Measurements from ENCODE around the gene GATAD2B.

GATAD2B gene

DNA sequence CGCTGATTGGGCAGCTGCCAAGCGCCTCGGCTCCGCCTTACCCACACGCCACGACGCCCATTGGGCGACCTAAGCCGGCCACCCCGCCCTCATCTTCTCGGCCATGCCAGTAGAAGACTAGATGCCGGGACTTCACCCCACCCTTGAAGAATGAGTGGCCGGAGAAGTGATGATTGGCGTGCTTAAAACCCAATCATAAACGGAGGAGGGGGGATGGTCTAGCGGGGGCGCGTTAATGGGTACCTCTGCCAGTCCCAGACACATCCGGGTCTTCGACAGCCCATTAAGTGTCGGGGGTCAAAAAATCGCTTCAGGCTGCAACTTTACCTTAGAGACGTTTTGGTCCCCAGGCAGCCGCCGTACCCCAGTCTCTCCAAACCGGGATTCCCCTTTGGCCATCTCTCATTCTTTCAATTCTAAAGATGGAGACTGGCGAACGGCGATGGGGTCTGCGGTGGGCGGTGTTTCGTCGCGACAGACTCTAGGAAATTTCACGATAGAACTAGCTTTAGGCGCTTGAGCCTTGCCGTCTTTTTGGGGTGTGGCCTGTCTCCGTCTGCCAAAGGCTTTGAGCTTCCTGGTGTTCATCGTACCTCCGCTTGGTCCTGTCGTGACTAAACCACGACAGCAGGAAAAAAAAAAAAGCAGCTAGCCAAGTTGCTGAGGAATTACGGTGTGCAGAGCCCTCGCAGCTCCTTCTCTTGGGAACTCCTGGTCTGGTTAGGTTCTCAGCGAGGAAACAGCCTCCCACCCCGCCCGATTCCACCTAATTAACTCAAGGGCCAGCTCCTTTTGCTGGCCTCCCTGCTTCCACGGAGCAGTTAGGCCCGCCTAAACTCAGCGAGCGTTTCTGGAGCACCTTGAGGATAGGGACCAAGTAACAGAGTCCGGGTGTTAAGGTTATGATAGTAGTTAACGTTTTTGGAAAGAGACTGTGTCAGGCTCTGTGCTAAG, at the start of gene GATAD2B:
GATAD2B (minus strand) TSS at position 1 of the 954 bp plus-strand sequence. CDS start 94,625 bp downstream, outside the sequence.
- DNase-seq = peak; percentile 99

DNA sequence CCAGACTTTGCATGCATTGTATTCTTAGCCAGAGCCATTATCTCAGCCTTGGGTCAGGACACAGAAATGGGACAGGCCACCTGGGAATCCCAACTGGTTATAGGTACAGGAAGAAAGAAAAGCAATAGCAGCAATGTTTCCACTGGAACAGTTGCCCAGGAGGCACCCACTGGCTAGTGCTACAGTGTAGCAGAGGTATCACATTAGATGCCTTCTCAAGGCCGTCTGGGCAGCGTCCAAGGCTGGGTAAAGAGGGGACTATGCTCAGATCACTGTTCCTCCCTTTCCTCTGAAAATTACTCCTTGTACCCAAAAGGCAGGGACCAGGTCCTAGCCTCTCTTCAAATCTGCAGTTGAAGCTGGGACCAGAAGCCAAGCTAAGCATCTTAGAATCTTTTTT, 47.6 kb upstream of the GATAD2B start:
- no peak for DNase-seq

DNA sequence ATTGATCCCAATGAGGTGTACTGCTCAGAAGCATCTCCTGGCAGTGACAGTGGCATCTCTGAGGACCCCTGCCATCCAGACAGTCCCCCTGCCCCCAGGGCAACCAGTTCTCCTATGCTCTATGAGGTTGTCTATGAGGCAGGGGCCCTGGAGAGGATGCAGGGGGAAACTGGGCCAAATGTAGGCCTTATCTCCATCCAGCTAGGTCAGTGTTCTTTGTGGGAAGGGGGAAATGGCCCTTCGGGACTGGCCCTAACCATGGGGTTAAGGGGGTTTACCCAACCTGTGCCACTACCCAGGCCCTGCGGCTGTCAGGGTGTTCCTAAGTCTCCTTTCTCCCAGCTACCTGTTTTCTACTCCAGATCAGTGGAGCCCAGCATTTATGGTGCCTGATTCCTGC, 46.2 kb upstream of the GATAD2B start:
- no peak for DNase-seq

DNA sequence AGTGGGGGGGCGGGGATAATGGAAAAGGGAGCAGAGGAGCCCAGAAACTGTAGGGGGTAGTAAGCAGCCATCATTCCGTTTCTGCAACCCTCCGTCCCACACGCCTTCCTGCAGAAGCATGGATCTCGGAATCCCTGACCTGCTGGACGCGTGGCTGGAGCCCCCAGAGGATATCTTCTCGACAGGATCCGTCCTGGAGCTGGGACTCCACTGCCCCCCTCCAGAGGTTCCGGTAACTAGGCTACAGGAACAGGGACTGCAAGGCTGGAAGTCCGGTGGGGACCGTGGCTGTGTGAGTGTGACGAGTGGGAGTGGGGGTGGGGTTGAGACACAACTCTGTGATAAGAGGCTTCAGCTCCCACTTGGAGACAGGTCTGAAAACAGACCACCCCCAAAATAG, 45.6 kb upstream of the GATAD2B start:
- peak; percentile 50 for DNase-seq

DNA sequence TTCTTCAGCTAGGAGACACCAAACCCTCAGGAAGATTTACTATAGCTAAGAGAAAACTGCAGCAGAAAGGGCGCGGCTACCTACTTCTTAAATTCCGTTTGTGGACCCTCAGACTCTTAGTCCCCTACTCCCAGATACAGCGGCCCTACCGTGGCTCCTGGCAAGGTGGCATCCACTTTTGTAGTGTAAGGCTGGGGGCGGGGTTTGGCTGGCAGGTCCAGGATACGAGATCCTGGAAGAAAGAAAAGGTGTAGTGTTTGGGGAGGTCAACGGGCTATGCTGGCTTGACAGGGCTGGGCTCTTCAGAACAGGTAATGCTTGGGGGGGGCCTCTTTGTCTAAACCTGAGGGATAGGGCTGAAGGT, 45.2 kb upstream of the GATAD2B start:
- no peak for DNase-seq

DNA sequence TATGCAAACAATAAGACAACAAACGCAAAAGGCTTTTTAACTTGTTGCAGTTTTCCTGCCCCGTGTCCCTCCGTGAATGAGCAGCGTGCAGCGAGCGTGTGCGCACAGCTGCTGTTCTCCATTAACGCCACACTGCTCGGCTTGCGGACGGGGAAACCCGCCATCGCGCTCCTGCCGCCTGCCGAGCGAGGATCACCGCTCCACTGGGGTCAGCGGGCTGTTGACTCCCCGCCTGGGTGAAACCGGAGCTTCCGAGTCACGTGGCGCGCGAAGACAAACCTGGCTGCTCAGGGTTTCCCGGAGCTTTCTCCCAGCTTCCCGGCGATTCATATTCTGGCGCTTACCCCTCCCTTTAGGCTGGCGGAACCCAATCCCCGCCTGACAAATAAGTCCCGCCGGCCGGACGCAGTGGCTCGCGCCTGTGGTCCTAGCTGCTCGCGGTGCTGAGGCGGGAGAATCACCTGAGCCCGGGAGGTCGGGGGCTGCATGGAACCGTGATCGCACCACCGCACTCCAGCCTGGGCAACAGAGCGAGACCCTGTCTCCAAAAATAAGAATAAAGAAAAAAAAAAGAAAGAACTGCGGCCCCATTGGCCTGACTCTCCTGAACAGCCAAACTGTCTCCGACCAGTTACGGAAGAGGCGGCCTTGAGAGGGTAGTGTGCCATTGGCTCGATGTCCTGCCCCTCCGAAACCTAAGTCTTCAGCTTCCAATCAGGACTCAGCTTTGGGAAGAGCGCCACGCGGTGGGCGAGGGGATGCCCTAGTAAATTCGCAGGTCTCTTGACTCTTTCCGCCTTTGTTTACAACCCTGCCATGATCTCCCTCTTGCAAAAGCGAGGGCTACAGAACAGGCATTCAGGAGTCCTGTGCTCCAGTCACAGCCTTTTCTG, 44.6 kb upstream of the GATAD2B start, which contains the start of gene CREB3L4:
CREB3L4 (plus strand) TSS at position 796 of the 893 bp plus-strand sequence. CDS start 624 bp downstream, outside the sequence.
- DNase-seq = peak; percentile 97

DNA sequence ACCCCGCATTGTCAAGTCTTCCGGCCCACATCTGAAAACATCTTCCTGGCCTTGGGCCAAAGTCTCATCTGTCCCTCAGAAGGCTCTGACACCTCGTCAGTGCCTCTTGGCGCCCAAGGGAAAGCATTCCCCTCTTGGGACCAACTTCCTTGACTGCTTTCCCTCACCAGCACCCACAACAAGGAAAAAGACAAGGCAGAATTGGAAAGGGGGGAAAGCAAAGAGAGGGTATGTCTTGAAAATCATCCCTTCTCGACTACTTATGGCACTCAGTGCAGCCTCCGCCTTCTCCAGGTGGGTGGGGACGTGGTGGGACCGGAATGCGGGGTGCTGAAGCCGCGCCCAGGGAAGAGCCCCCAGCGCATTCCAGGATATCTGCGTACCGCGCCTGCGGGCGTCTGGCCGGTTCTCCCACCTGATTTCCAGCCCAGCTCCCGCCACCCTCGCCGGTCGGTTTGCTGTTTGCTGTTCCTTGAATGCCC, 41.1 kb upstream of the GATAD2B start:
- no peak for DNase-seq

DNA sequence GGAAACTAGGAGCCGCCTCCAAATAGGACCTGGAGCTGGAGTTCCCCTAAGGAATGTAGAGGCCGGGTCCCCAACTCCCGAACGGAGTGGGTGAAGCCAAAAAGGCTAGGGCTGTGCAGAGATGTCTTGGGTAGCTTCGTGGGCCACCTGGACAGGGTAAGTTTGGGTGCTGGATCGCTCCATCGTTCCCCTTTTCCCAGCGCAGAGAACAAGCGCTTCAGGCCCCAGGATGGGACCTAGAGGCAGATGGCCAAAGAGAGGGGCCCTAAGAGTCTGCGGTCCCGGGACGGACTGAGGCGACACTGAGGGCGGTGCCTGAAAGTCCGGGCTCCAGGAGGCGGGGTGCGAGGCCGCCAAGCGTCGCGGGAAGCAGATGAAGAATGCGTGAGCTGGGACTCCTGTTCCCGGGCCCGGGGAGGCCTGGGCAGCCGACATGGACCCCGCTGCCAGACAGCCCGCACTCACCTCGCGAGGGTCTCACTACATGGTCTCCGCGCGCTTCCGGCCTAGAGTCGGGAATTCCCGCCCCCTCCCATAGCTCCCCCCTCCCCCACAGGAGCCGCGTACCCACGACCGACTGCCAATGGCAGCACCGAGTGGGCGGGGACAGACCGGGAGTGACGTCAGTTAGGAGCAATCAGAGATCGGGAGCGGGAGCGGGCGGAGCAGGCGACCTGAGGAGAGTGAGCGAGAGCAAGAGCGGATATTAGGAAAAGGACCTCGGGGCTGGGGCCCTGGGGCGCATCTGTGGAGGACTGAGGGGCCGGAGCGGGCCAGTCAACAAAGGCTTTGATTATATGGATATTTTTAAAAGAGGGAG, 40.5 kb upstream of the GATAD2B start, which contains the start of gene SLC39A1:
SLC39A1 (minus strand) TSS at position 508 of the 820 bp plus-strand sequence. CDS start 822 bp downstream, outside the sequence.
- peak; percentile 95 for DNase-seq

DNA sequence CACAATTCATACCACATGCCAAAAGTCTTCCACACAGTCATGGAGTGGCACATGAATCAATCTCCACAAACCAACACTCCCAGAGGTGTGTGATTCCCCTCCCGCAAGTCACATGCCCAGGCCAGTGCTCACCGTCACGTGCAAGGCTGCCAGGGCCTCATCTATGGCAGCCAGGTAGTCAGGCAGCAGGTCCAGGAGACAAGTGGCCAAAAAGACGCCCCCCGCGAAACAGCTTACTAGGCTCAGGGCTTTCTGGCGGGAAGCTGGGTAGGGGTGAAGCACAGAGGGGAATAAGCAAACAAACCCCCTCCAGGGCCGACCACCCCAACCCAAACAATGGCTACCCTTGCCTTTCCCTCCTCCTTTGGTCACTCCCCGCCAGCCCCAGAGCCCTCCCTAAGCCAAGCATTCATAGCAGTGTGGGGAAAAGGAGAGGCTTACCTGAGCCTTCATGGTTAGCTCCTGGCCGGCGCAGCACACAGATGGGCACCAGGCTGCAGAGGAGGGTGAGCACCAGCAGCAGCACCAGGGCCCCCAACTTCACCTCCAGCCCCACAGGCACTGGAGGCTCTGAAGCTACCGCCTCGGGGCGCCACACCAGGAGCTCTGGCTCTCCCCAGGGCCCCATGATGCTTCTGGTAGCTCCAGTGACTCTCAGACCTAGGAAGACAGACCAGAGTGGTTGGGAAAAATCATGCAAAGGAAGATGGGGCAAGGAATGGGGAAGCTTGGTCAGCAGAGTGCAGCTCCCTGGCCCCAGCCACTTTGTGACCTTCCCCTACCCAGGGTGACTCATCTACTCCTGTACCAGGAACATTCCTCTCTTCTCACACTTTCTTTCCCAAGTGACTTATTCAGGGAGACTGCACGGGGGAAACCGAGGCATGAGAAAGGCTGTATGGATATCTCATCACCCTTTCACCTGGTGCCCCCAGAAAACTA, 39.6 kb upstream of the GATAD2B start:
- no peak for DNase-seq

DNA sequence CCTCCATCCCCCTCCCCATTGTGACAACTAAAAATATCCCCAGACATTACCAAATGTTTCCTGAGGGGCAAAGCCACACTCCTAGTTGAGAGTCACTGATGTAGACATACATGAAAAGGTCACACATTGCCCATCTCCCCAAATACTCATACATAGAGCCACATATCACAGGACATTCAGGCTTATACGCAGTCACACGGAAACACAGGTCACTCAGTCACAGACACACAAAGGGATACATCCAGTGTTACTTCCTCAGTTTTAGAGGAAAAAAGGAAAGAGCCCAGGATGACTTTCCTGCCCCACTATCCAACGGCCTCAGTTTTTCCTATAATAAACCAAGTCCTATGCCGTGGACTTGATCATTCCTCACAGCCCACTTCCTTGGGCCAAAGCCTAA, 38.6 kb upstream of the GATAD2B start:
- no peak for DNase-seq

DNA sequence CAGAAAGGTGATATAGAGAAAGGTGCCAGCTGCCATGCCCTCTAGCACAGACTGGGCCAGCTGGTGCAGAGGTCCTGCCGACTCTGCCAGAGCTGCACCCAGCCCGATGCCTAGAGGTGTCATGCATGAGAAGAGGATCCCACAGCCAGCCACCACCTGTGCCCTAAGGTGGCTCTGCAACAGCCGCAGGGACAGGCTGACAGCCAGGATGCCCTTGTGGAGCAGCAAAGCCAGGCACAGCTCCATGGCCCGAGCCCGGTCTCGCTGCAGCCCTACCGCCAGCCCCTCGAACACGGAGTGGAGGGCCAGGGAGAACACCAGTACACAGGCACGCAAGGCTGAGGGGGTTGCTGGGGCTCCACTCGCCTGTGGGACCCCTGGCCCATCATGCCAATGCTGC, 37.4 kb upstream of the GATAD2B start:
- no peak for DNase-seq

DNA sequence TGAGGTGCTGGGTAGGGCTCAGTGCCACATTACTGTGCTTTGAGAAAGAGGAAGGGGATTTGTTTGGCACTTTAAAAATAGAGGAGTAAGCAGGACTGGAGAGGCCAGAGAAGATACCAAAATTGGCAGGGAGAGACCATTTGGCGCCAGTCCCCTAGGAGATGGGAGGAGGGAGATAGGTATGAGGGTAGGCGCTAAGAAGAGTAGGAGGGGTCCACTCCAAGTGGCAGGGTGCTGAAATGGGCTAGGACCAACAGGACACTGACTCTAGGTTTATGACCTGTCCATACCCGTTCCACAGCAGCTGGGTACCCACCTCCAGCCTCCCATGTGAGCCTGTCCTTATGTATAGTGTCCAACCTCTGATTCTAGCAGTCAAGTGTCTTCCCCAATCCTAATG, 36.7 kb upstream of the GATAD2B start:
- DNase-seq = no peak

DNA sequence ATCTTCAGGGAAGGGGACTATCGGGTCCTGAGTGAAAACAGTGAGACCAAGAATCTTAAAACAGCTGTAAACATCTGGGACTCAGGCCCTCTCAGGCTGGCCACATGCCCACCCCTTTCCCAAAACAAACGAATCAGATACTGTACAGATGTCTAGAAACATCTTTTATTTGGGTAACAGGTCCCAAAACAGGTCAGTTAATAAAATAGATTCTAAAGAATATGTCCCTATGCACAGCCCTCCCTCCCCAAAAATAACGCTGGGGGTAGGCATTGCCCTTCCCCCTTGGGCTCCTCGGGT, 36.1 kb upstream of the GATAD2B start:
- DNase-seq = no peak

DNA sequence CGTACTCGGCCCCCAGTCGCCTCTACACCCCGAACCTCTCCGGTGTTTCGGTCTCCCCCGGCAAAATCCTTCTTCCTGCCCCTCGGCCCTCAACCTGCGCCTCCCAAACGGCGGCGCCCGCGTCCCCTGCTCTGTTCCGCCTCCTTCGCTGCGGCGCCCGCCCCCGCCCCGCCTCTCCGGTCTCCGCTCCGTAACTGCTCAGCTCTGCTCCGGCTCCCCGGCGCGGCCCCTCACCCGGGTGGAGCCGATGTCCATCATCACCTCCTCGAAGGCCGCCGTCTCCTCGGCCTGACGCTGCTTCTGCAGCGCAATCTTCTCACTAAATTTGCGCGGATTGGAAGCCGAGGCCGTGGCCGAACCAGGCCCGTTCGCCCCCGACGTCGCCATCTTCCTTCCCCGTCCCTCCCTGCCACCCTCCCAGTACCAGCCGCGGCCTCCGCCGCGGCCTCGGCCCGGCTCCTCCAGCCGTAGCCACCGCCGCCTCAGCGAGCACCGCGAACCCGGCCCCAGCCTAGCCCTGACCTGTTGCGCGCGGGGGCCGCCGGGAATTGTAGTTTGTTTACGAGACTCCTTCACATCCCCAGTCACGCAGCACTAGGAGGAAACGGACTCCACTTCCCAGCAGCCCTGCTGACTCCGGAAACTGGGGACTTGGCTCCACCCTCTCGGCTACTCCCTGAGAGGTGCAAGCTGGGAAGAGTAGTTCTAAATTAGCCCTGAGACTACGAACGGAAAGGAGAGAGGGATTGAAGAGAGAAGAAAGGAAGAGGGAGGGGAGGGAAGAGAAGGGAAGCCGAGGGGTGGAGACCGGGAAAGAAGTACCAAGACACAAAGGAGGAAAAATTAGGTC, 35.6 kb upstream of the GATAD2B start, which contains the start of gene CRTC2:
CRTC2 (minus strand) TSS at position 502 of the 850 bp plus-strand sequence; CDS start at position 387, 115 bp downstream.
- DNase-seq = peak; percentile 100

DNA sequence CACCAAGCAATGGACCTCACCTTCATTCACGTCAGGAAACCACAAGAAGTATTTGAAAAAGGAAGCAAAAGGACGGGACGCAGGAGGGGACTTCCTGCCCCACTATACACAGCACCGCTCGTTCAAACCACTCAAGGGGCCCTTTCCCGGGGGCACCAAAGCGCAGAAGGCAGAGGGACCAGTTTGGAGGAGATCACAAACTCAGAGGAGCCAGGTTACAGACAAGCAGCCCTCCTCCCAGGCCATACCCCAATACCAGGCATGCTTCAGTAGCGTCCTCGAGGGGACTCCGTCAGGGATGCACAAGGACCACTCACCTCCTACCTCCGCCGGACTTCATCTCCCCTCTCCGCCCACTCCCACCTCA, 35.0 kb upstream of the GATAD2B start:
- DNase-seq = no peak

DNA sequence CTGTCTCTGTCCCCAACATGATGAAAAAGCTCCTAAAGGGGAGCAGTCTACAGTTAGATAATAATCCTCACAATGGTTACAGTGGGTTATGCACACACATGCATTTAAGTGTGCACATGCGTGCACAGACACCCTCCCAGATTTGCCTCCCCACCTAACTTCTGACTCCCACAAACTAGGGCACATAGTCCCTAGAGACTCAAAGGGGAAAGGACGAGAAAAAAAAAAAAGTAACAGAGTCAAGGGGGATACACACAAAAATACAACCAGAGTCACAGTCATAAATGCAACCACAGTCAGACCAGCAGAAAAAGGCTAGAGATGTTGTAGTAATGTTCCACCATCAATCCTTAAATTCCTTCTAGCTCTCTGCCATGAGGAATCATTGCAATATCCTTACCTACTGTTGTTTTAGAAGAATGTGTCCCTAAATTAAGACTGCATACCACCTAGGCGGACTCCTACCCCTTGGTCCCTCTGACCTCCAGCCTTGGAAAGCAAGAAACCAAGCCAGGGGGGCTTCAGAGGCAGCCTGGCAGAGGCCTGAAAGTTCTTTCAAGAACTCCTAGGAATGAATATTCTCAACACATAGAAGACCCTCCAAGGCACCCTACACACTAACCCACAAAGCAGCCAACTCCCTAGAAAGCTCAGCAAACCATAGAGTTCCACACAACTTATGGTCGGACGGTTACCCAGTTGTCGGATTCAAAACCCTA, 34.4 kb upstream of the GATAD2B start:
- no peak for DNase-seq

DNA sequence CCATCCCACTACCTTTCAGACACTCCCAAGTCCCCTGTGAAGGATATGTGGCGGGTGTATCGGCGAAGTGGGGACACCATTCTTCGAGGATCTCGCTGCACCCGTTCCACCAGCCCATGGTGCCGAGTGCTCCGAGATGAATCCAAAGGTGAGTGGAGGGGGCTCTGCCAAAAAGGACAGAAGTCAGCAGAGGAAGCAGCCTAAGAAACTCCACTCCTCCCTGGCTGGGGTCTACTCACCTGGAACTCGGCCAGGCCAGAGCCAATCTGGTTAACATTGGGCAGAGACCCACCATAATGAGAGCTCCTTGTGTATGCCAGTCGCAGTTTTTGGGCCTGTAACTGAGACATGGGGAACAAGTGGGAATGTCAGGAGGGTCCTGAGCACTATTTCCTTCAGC, 32.1 kb upstream of the GATAD2B start:
- DNase-seq = no peak

DNA sequence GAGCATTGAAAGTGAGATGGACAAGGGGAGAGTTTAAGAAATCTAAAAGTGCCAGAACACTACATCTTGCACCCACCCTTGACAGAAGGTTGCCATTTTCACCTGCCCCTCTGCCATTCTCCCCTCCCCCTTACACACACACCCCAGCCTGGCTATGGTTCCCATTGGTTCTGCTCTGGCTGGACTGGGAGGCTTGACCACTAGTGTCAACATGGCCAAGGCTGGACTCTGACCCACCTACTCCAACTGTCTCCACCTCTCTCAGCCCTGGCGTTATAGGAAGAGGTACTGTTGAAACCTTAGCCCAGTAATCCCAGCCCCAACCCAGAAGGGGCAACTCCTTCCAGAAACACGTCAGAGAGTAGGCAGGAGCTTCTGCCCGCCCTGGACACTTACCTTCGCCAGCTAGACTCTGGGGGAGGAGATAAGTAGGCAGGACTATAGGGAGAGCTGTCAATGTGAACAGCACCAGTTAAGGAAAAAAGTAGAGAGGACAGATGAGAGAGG, 31.1 kb upstream of the GATAD2B start:
- DNase-seq = no peak

DNA sequence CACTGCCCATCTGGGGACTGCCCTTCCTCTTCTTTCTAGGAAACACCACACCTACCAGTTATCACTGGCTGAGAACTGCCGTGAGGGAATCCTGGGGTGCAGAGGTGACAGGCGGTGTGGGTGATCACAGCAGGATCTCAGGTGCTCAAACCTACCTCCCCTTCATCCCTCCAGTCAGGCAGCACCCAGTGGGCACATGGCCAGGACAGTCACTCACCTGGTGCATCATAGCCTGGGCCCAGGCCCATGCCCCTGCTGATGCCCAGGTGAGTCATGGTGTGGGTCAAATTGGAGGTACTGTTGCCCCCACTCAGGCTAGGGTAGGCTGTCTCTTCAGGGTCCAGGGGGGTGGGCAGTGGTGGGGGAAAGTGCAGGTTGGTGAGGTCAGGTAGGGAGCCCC, 29.0 kb upstream of the GATAD2B start:
- no peak for DNase-seq

All from retina (tissue), 1 donor.